HEK293T (cell line): Measurements from ENCODE around the gene ZBTB42.

Experiments used
- CTCF ChIA-PET: fragments of 350-600 bp; formaldehyde crosslinking; extraction: SDS; loops from one replicate; lab custom pipeline; 2021; ENCODE audit warnings: antibody characterized with exemption, inconsistent platforms; lab: Yijun Ruan, JAX
- POLR2A ChIA-PET: fragments of 350-600 bp; formaldehyde crosslinking; extraction: SDS; loops from one replicate; lab custom pipeline; 2020; ENCODE audit warnings: antibody characterized with exemption, inconsistent platforms; lab: Yijun Ruan, JAX
- DNase-seq: peaks from one replicate; pipeline ENCODE4 v3.0.0; 2012; ENCODE audit warnings: mixed read lengths; ENCODE audit errors: extremely low spot score
- ARNT ChIP-seq: fragments of 450-650 bp; IDR thresholded peaks from 2 replicates; pipeline ENCODE4 v1.6.1; 2017; ENCODE audit warnings: mild to moderate bottlenecking
- BHLHE40 ChIP-seq: fragments of 450-650 bp; IDR thresholded peaks from 2 replicates; pipeline ENCODE4 v1.6.1; 2016; ENCODE audit warnings: mild to moderate bottlenecking, moderate library complexity, borderline replicate concordance
- CTBP1 ChIP-seq: fragments of 450-650 bp; IDR thresholded peaks from 2 replicates; pipeline ENCODE4 v1.6.1; 2016; ENCODE audit warnings: borderline replicate concordance
- ELF4 ChIP-seq: fragments of 450-650 bp; IDR thresholded peaks from 2 replicates; pipeline ENCODE4 v1.6.1; 2017; ENCODE audit warnings: antibody characterized with exemption
- FOXA1 ChIP-seq: fragments of 450-650 bp; IDR thresholded peaks from 2 replicates; pipeline ENCODE4 v1.6.1; 2016; ENCODE audit warnings: mild to moderate bottlenecking
- FOXK2 ChIP-seq: fragments of 450-650 bp; IDR thresholded peaks from 2 replicates; pipeline ENCODE4 v1.6.1; 2016; ENCODE audit warnings: mild to moderate bottlenecking
- FOXM1 ChIP-seq: fragments of 450-650 bp; IDR thresholded peaks from 2 replicates; pipeline ENCODE4 v1.6.1; 2017; ENCODE audit warnings: mild to moderate bottlenecking, borderline replicate concordance
- HDGF ChIP-seq: fragments of 450-650 bp; IDR thresholded peaks from 2 replicates; pipeline ENCODE4 v1.6.1; 2017; ENCODE audit warnings: antibody characterized with exemption, borderline replicate concordance
- L3MBTL2 ChIP-seq: fragments of 450-650 bp; conservative IDR thresholded peaks from 2 replicates; pipeline ENCODE4 v1.6.1; 2016; ENCODE audit warnings: mild to moderate bottlenecking
- LEF1 ChIP-seq: fragments of 450-650 bp; IDR thresholded peaks from 2 replicates; pipeline ENCODE4 v1.6.1; 2017; ENCODE audit warnings: mild to moderate bottlenecking, borderline replicate concordance
- NFRKB ChIP-seq: fragments of 450-650 bp; IDR thresholded peaks from 2 replicates; pipeline ENCODE4 v1.6.1; 2016; ENCODE audit warnings: mild to moderate bottlenecking, moderate library complexity
- SP1 ChIP-seq: fragments of 450-650 bp; IDR thresholded peaks from 2 replicates; pipeline ENCODE4 v1.6.1; 2017
- SUZ12 ChIP-seq: fragments of 450-650 bp; IDR thresholded peaks from 2 replicates; pipeline ENCODE4 v1.6.1; 2016; ENCODE audit warnings: mild to moderate bottlenecking
- TARDBP ChIP-seq: fragments of 450-650 bp; IDR thresholded peaks from 2 replicates; pipeline ENCODE4 v1.6.1; 2016
- ZNF384 ChIP-seq: fragments of 450-650 bp; IDR thresholded peaks from 2 replicates; pipeline ENCODE4 v1.6.1; 2016
- TF ChIP-seq, protein P1 (sequence below): fragments of 450-650 bp; IDR thresholded peaks from 2 replicates; pipeline ENCODE4 v1.6.1; 2016

ZBTB42 gene

DNA sequence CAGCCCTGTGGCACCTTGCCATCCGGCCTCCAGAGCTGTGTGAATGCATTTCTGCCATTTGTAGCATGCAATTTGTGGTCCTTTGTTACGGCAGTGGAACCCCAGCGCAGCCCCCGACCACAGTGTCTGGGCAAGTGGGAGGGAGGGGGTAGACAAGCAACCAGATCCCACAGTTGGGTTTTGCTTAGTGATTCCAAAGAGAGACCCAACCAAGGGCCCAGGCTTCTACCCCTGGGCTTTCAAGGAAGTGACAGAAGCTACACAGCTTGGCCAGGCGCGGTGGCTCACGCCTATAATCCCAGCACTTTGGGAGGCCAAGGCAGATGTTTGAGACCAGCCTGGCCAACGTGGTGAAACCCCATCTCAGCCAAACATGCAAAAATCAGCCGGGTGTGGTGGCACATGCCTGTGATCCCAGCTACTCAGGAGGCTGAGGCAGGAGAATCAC lies 17.8 kb downstream of the ZBTB42 start:
- POLR2A ChIA-PET = interaction anchor here (1.0 kb wide), 1 partner anchor 66 kb away, joined by 4 read pairs; the partner anchor contains the start of gene SIVA1
- CTCF ChIA-PET = no interaction called here
- TF ChIP-seq FOXA1 = no peak
- no peak for TF ChIP-seq CTBP1
- no peak for TF ChIP-seq FOXK2
- TF ChIP-seq HDGF = no peak
- no peak for TF ChIP-seq ELF4
- no peak for TF ChIP-seq L3MBTL2
- TF ChIP-seq BHLHE40 = no peak
- no peak for TF ChIP-seq TARDBP
- no peak for TF ChIP-seq SUZ12
- no peak for TF ChIP-seq LEF1
- no peak for TF ChIP-seq ARNT
- TF ChIP-seq SP1 = no peak
- TF ChIP-seq FOXM1 = no peak
- no peak for TF ChIP-seq ZNF384
- TF ChIP-seq NFRKB = no peak
- TF ChIP-seq, protein P1, sequence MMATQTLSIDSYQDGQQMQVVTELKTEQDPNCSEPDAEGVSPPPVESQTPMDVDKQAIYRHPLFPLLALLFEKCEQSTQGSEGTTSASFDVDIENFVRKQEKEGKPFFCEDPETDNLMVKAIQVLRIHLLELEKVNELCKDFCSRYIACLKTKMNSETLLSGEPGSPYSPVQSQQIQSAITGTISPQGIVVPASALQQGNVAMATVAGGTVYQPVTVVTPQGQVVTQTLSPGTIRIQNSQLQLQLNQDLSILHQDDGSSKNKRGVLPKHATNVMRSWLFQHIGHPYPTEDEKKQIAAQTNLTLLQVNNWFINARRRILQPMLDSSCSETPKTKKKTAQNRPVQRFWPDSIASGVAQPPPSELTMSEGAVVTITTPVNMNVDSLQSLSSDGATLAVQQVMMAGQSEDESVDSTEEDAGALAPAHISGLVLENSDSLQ = no peak
- no peak for DNase-seq

DNA sequence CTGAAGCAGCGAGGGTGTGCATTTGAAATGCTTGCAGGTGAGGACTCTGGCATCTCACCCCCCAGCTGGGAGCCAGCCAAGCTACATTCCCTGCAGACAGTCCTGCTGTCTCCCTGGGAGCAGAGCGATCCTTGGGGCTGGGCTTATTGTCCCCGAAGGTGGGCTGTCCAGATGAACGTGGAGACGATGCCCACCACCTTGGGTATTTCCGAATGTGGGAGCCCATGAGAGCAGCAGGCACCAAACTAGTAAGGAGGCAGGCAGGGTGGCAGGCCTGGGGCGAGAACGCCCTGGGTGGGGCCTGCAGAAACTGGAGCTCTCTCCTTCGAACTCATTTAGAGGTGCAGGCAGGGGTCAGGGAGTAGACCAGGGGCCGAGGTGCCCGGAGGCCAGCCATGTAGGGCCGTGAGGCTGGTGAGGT lies 18.5 kb downstream of the ZBTB42 start:
- ChIA-PET CTCF (interaction anchor here (0.6 kb wide), 1 partner anchor 51 kb away, joined by 4 read pairs; no protein-coding TSS in a partner anchor), POLR2A (interaction anchor here (1.0 kb wide), 1 partner anchor 67 kb away, joined by 4 read pairs; the partner anchor contains the start of gene SIVA1)
- DNase-seq = no peak
- TF ChIP-seq L3MBTL2 = no peak
- no peak for TF ChIP-seq BHLHE40
- TF ChIP-seq ELF4 = no peak
- no peak for TF ChIP-seq FOXM1
- TF ChIP-seq NFRKB = no peak
- TF ChIP-seq CTBP1 = no peak
- no peak for TF ChIP-seq FOXK2
- no peak for TF ChIP-seq TARDBP
- TF ChIP-seq FOXA1 = no peak
- no peak for TF ChIP-seq ARNT
- TF ChIP-seq LEF1 = no peak
- TF ChIP-seq HDGF = no peak
- TF ChIP-seq ZNF384 = no peak
- no peak for TF ChIP-seq SP1
- no peak for TF ChIP-seq SUZ12
- TF ChIP-seq, protein P1 = no peak

DNA sequence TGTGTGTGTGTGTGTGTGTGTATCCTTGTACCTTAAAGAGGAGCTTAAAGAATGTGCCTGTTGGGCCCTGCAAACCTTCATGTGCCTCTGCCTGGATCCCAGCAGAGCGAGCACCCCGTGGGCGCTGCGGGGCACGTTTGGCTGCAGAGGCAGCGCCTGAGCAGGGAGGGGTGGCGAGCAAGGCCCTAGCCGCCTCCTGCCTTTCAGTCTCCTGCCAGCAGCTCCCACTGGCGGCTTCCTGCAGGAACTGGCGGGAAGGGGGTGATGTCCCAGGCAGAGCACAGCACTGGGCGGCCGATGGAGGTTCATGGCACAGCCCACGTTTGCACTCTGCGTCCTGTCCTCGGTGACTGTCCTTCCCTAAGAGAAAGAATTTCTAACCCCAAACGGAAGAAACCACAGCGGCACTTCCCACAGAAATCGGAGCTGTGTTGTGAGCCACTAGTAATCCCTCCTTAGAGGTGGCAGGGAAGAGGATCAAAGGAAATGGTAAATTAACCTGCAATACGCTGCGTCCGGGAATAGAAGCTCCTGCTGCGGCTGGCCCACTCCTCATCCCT lies 19.8 kb downstream of the ZBTB42 start:
- ChIA-PET POLR2A (interaction anchor here (1.2 to 1.7 kb wide), 2 partner anchors 26 to 50 kb away, joined by 5 to 6 read pairs; partner anchors contain the start of gene AKT1), CTCF (interaction anchor here (0.6 to 1.5 kb wide), 4 partner anchors 52 to 497 kb away, joined by 3 to 10 read pairs (median 3); partner anchors contain the start of gene SIVA1)
- no peak for TF ChIP-seq ZNF384
- TF ChIP-seq ARNT = no peak
- TF ChIP-seq SUZ12 = no peak
- no peak for TF ChIP-seq ELF4
- no peak for TF ChIP-seq TARDBP
- no peak for TF ChIP-seq NFRKB
- TF ChIP-seq BHLHE40 = no peak
- no peak for TF ChIP-seq SP1
- no peak for TF ChIP-seq FOXM1
- TF ChIP-seq CTBP1 = no peak
- TF ChIP-seq L3MBTL2 = no peak
- TF ChIP-seq, protein P1 = no peak
- TF ChIP-seq FOXA1 = no peak
- no peak for DNase-seq

DNA sequence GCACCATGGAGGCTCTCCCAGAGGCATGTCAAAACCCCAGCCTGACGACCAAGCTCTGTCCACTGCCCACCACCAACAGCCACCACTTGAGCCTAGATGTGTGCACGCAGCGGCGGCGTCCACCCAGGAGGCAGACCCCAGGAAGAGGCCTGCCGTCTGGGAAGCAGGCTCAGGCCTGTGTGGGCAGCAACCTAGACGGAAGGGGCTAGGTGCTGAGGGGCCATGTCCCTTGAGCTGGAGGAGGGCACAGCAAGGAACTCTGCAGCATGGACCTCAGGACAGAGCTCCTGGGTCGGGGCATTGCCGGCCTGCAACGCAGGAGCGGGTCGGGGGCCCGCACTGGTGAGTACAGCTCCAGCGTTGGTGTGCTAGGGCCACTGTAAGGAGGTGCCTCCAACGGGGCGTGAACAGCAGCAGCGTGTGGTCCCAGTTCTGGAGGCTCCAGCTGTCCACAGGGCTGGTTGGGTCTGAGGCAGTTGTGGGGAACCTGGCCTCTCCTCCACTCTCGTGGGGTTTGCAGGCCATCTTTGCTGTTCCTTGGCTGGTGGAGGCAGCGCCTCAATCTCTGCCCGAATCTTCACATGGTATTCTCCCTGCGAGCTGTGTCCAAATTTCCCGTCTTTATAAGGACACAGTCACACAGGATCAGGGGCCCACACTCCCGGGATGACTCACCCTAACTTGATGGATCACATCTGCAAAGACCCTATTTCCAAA lies 20.5 kb downstream of the ZBTB42 start:
- CTCF ChIA-PET = interaction anchor here (1.5 kb wide), 1 partner anchor 53 kb away, joined by 10 read pairs; no protein-coding TSS in a partner anchor
- DNase-seq = no peak
- TF ChIP-seq FOXM1 = no peak
- TF ChIP-seq L3MBTL2 = no peak
- TF ChIP-seq ARNT = no peak
- no peak for TF ChIP-seq SUZ12
- TF ChIP-seq, protein P1 = no peak
- TF ChIP-seq FOXK2 = no peak
- TF ChIP-seq CTBP1 = no peak
- no peak for TF ChIP-seq SP1
- no peak for TF ChIP-seq ZNF384
- no peak for TF ChIP-seq LEF1
- no peak for TF ChIP-seq BHLHE40
- TF ChIP-seq ELF4 = no peak
- POLR2A ChIA-PET = interaction anchor here (1.2 to 1.7 kb wide), 2 partner anchors 26 to 51 kb away, joined by 5 to 6 read pairs; partner anchors contain the start of gene AKT1
